IMR-90 (cell line): ENCODE data around the gene IL17REL. TPM values are rescaled to one million over a fixed set of nuclear protein-coding genes. Genes with fewer than 3 reads are reported as not detected.

Experiments
- ATAC-seq: fragments of 200-7000 bp; cut with Tn5 transposase; 2 replicates; pipeline ENCODE4 v1.9.1; 2020; ENCODE audit warnings: low read depth, mild to moderate bottlenecking, moderate library complexity
- BruUV-seq: library from RNA; stranded (reverse); fragments of 400-500 nt; replicated peaks from 2 replicates; lab custom pipeline; 2021; lab: Mats Ljungman, UMichigan
- CTCF ChIA-PET: fragments of 300-600 bp; formaldehyde crosslinking; extraction: SDS; loops from one replicate; lab custom pipeline; 2021; ENCODE audit warnings: antibody characterized with exemption; lab: Yijun Ruan, JAX
- POLR2A ChIA-PET: fragments of 300-600 bp; sonication (Branson Sonifier 250); formaldehyde crosslinking; loops from one replicate; lab custom pipeline; 2022; ENCODE audit warnings: antibody characterized with exemption; ENCODE audit not compliant: unreplicated experiment; lab: Charles Lee
- DNase-seq: peaks from one replicate; pipeline ENCODE4 v3.0.0; 2013
- H2AFZ ChIP-seq: replicated peaks from 2 replicates; pipeline ENCODE3; 2013; ENCODE audit warnings: low read length, mild to moderate bottlenecking; ENCODE audit not compliant: poor library complexity
- H2AK5ac ChIP-seq: 2 replicates; pipeline ENCODE4 v1.6.1; 2013; ENCODE audit warnings: low read depth, low read length, inconsistent platforms
- H2AK9ac ChIP-seq: replicated peaks from 2 replicates; pipeline ENCODE3; 2013; ENCODE audit warnings: mild to moderate bottlenecking, low read depth, low read length, moderate library complexity; ENCODE audit not compliant: poor library complexity
- H2BK120ac ChIP-seq: 2 replicates; pipeline ENCODE4 v1.6.1; 2013; ENCODE audit warnings: low read depth, low read length, inconsistent platforms
- H2BK15ac ChIP-seq: 3 replicates; pipeline ENCODE4 v1.6.1; 2013; ENCODE audit warnings: low read depth, low read length, inconsistent platforms
- H2BK20ac ChIP-seq: 2 replicates; pipeline ENCODE4 v1.6.1; 2013; ENCODE audit warnings: low read depth, mild to moderate bottlenecking, inconsistent platforms, low read length, moderate library complexity
- H2BK5ac ChIP-seq: 2 replicates; pipeline ENCODE4 v1.6.1; 2013; ENCODE audit warnings: mild to moderate bottlenecking, low read depth, low read length, inconsistent platforms; ENCODE audit not compliant: poor library complexity, severe bottlenecking
- H3K14ac ChIP-seq: replicated peaks from 2 replicates; pipeline ENCODE4 v1.6.1; 2013; ENCODE audit warnings: low read depth, low read length, inconsistent platforms
- H3K18ac ChIP-seq: 2 replicates; pipeline ENCODE4 v1.6.1; 2013; ENCODE audit warnings: low read depth, low read length, control low read depth
- H3K23ac ChIP-seq: 2 replicates; pipeline ENCODE4 v1.6.1; 2013; ENCODE audit warnings: low read depth, low read length, inconsistent platforms
- H3K27ac ChIP-seq: 2 replicates; pipeline ENCODE4 v1.5.1; 2013; ENCODE audit warnings: mild to moderate bottlenecking, control low read depth, low read length; ENCODE audit not compliant: insufficient read depth
- H3K27me3 ChIP-seq: 2 replicates; pipeline ENCODE4 v1.6.1; 2013; ENCODE audit warnings: low read length; ENCODE audit not compliant: control insufficient read depth, insufficient read depth
- H3K36me3 ChIP-seq: 2 replicates; pipeline ENCODE4 v1.6.1; 2013; ENCODE audit warnings: low read length, mixed read lengths; ENCODE audit not compliant: control insufficient read depth, insufficient read depth
- H3K4ac ChIP-seq: 2 replicates; pipeline ENCODE4 v1.6.1; 2013; ENCODE audit warnings: low read depth, low read length, inconsistent platforms
- H3K4me1 ChIP-seq: 2 replicates; pipeline ENCODE4 v1.6.1; 2013; ENCODE audit warnings: low read length, mixed read lengths; ENCODE audit not compliant: control insufficient read depth, insufficient read depth
- H3K4me2 ChIP-seq: 2 replicates; pipeline ENCODE4 v1.6.1; 2013; ENCODE audit warnings: low read depth, mild to moderate bottlenecking, control low read depth, low read length, moderate library complexity
- H3K4me3 ChIP-seq: 2 replicates; pipeline ENCODE4 v1.5.1; 2013; ENCODE audit warnings: low read depth, mild to moderate bottlenecking, control low read depth, low read length, moderate library complexity; ENCODE audit not compliant: insufficient read depth
- H3K56ac ChIP-seq: 2 replicates; pipeline ENCODE4 v1.6.1; 2013; ENCODE audit warnings: low read length, inconsistent platforms; ENCODE audit not compliant: insufficient read depth; ENCODE audit errors: extremely low read depth
- H3K79me1 ChIP-seq, 2 experiments: 2 replicates each; pipeline ENCODE4 v1.6.1; 2013; ENCODE audit warnings: low read length in 2 of 2, inconsistent platforms in 1 of 2, low read depth in 1 of 2
- H3K9ac ChIP-seq: 2 replicates; pipeline ENCODE4 v1.6.1; 2013; ENCODE audit warnings: low read depth, low read length, control low read depth
- H3K9me1 ChIP-seq: 2 replicates; pipeline ENCODE4 v1.6.1; 2013; ENCODE audit warnings: low read length, inconsistent platforms; ENCODE audit not compliant: insufficient read depth
- H3K9me3 ChIP-seq: 2 replicates; pipeline ENCODE4 v1.6.1; 2013; ENCODE audit warnings: low read length; ENCODE audit not compliant: control insufficient read depth, insufficient read depth
- H4K20me1 ChIP-seq: 2 replicates; pipeline ENCODE4 v1.6.1; 2013; ENCODE audit warnings: low read length, inconsistent platforms; ENCODE audit not compliant: insufficient read depth
- H4K5ac ChIP-seq: 2 replicates; pipeline ENCODE4 v1.6.1; 2013; ENCODE audit warnings: mild to moderate bottlenecking, low read depth, low read length, control low read depth
- H4K8ac ChIP-seq, 2 experiments: 2 replicates each; pipeline ENCODE4 v1.6.1; 2013; ENCODE audit warnings: low read depth in 2 of 2, low read length in 2 of 2, control low read depth in 1 of 2, inconsistent platforms in 1 of 2
- H4K91ac ChIP-seq: 2 replicates; pipeline ENCODE4 v1.6.1; 2013; ENCODE audit warnings: low read depth, low read length, inconsistent platforms; ENCODE audit not compliant: insufficient read depth
- CEBPB ChIP-seq: IDR thresholded peaks from 2 replicates; pipeline ENCODE4 v1.6.1; 2012; ENCODE audit warnings: low read depth, low read length, improper control_type of control experiment
- CHD1 ChIP-seq: IDR thresholded peaks from 2 replicates; pipeline ENCODE4 v1.6.1; 2012; ENCODE audit warnings: low read depth, low read length, improper control_type of control experiment
- ELK1 ChIP-seq: fragments of 150-350 bp; IDR thresholded peaks from 2 replicates; pipeline ENCODE4 v1.6.1; 2016; ENCODE audit warnings: low read depth, mild to moderate bottlenecking, low read length, moderate library complexity, borderline replicate concordance
- FOS ChIP-seq: fragments of 150-350 bp; IDR thresholded peaks from 2 replicates; pipeline ENCODE4 v1.6.1; 2016; ENCODE audit warnings: low read depth, low read length
- MAFK ChIP-seq: IDR thresholded peaks from 2 replicates; pipeline ENCODE4 v1.6.1; 2012; ENCODE audit warnings: low read depth, low read length, improper control_type of control experiment
- MXI1 ChIP-seq: IDR thresholded peaks from 2 replicates; pipeline ENCODE4 v1.6.1; 2012; ENCODE audit warnings: low read depth, mild to moderate bottlenecking, low read length, moderate library complexity, borderline replicate concordance
- RAD21 ChIP-seq: IDR thresholded peaks from 2 replicates; pipeline ENCODE4 v1.6.1; 2012; ENCODE audit warnings: low read length, improper control_type of control experiment
- RCOR1 ChIP-seq: IDR thresholded peaks from 2 replicates; pipeline ENCODE4 v1.6.1; 2012; ENCODE audit warnings: mild to moderate bottlenecking, low read length, improper control_type of control experiment; ENCODE audit not compliant: insufficient replicate concordance
- RFX5 ChIP-seq: IDR thresholded peaks from 2 replicates; pipeline ENCODE4 v1.8.0; 2012; ENCODE audit warnings: low read depth, mild to moderate bottlenecking, low read length, moderate library complexity
- WGBS, 2 experiments: methylation state at CpG; one replicate each; pipeline versions ENCODE4 v1.1.5 to v1.1.7; 2013; ENCODE audit warnings: missing lambda C conversion rate in 2 of 2; ENCODE audit not compliant: insufficient read length in 1 of 2; ENCODE audit errors: extremely low coverage in 2 of 2; 5-methylcytosine and 5-hydroxymethylcytosine counted together
- dilution Hi-C: fragments of 300-500 bp; cut with HindIII; formaldehyde crosslinking; loops from one replicate; pipeline ENCODE4 v1.14.3; 2018; ENCODE audit warnings: low sequenced_read_pairs; ENCODE audit not compliant: unreplicated experiment
- in situ Hi-C: fragments of 300-500 bp; cut with MboI; formaldehyde crosslinking; loops from 3 replicates; pipeline ENCODE4 v1.14.3; 2019; ENCODE audit warnings: low sequenced_read_pairs, inconsistent platforms, mixed read lengths
- intact Hi-C: fragments of 100-400 bp; cut with micrococcal nuclease; formaldehyde crosslinking; loops from 2 replicates; pipeline ENCODE4 v1.10.0; 2022
- polyA plus RNA-seq, 3 experiments: library from polyadenylated mRNA; depleted of rRNA; stranded (reverse); fragments of >200 nt; gene quantifications; 2 replicates each; pipeline ENCODE4 v1.2.3, GENCODE V29; 2012; ENCODE audit warnings: low replicate concordance in 1 of 3
- total RNA-seq: library from RNA; depleted of rRNA; stranded (reverse); fragments of >200 nt; gene quantifications from 2 replicates; pipeline ENCODE4 v1.2.3, GENCODE V29; 2012
- TF ChIP-seq, protein P1 (sequence below): conservative IDR thresholded peaks from 2 replicates; pipeline ENCODE4 v1.5.1; 2012; ENCODE audit warnings: mild to moderate bottlenecking, low read depth, low read length, improper control_type of control experiment

Gene IL17REL
- total and polyA plus RNA-seq, 2 of the 4 experiments (the other 2 are of a cell fraction) = not detected

DNA sequence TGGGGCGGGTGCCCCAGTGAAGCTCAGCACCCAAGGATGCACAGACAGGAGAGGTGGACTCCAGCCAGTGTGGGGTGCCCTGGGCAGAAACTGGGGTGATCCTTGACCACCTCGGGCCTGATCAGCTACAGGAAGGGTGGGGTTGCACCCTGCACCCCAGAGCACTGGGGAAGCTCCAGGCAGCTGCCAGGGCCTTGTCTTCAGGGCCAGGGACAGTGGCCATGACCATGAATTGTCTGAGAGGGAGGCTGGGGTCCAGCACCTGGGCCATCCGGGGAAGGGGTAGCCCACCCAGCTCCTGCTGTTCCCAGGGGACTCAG lies 17.6 kb downstream of the IL17REL start:
- Histone ChIP-seq H3K9me1 (peaks cover 4% of the 10 kb centered on the region; the same call in 1 of the 2 replicates), H3K18ac (no peak overlapping the region), H3K4me1 (peaks cover 2% of the 10 kb centered on the region; the same call in 1 of the 2 replicates), H2AFZ (no peak overlapping the region), H3K14ac (no peak overlapping the region), H2BK120ac (no peak overlapping the region), H3K36me3 (no peaks in the 10 kb centered on the region), H4K91ac (no peak overlapping the region), H4K20me1 (no peaks in the 10 kb centered on the region), H3K4ac (no peak overlapping the region), H3K27me3 (peaks cover 6% of the 10 kb centered on the region; the same call in 1 of the 2 replicates), H2AK9ac (no peak overlapping the region), H4K5ac (no peak overlapping the region), H3K56ac (no peak overlapping the region), H2BK15ac (no peak overlapping the region), H2BK20ac (no peak overlapping the region), H2AK5ac (no peak overlapping the region), H3K79me1 (no peaks in the 10 kb centered on the region), H3K9ac (no peak overlapping the region), H3K9me3 (peaks cover 14% of the 10 kb centered on the region), H3K23ac (no peak overlapping the region), H3K4me2 (no peak overlapping the region), H3K4me3 (no peak overlapping the region), H2BK5ac (no peak overlapping the region), H4K8ac (no peak overlapping the region), H3K27ac (no peak overlapping the region)
- 30% methylated on average over 2 of the region's 3 CpGs; no CpG with 5 or more reads in 1 of the 2 experiments for WGBS, 2 experiments
- ChIA-PET POLR2A (no interaction called here), CTCF (no interaction called here)
- in situ Hi-C loops = no loop called here
- ATAC-seq (no peak), DNase-seq (no peak)
- intact Hi-C loops = no loop called here
- TF ChIP-seq, protein P1, sequence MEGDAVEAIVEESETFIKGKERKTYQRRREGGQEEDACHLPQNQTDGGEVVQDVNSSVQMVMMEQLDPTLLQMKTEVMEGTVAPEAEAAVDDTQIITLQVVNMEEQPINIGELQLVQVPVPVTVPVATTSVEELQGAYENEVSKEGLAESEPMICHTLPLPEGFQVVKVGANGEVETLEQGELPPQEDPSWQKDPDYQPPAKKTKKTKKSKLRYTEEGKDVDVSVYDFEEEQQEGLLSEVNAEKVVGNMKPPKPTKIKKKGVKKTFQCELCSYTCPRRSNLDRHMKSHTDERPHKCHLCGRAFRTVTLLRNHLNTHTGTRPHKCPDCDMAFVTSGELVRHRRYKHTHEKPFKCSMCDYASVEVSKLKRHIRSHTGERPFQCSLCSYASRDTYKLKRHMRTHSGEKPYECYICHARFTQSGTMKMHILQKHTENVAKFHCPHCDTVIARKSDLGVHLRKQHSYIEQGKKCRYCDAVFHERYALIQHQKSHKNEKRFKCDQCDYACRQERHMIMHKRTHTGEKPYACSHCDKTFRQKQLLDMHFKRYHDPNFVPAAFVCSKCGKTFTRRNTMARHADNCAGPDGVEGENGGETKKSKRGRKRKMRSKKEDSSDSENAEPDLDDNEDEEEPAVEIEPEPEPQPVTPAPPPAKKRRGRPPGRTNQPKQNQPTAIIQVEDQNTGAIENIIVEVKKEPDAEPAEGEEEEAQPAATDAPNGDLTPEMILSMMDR = no peak
- no peak for TF ChIP-seq MXI1
- no peak for TF ChIP-seq FOS
- no peak for TF ChIP-seq MAFK
- TF ChIP-seq RAD21 = no peak
- no peak for TF ChIP-seq RFX5
- no peak for TF ChIP-seq RCOR1
- TF ChIP-seq CEBPB = no peak
- TF ChIP-seq CHD1 = no peak
- no peak for TF ChIP-seq ELK1
- BruUV-seq = no TSS peak
- dilution Hi-C loops = no loop called here
